DOHH2 (cell line): ENCODE measurements around the gene ZNF354B.
"Not testable (repeated sequence)": the region's sequence is repeated elsewhere in the genome, so short reads cannot be mapped to it uniquely, and the experiment has no call there.

Source experiments
- CTCF ChIP-seq: fragments of 200-600 bp; sonication (generic); IDR thresholded peaks from one replicate; pipeline ENCODE4 v1.5.1; 2014; ENCODE audit warnings: antibody characterized with exemption, mild to moderate bottlenecking, low read depth, low read length; ENCODE audit not compliant: poor library complexity, severe bottlenecking
- EZH2phosphoT487 ChIP-seq: fragments of 200-600 bp; sonication (generic); IDR thresholded peaks from 2 replicates; pipeline ENCODE4 v1.6.1; 2017; ENCODE audit warnings: borderline replicate concordance, mild to moderate bottlenecking, antibody characterized with exemption, low read length, moderate library complexity, mixed read lengths

DNA sequence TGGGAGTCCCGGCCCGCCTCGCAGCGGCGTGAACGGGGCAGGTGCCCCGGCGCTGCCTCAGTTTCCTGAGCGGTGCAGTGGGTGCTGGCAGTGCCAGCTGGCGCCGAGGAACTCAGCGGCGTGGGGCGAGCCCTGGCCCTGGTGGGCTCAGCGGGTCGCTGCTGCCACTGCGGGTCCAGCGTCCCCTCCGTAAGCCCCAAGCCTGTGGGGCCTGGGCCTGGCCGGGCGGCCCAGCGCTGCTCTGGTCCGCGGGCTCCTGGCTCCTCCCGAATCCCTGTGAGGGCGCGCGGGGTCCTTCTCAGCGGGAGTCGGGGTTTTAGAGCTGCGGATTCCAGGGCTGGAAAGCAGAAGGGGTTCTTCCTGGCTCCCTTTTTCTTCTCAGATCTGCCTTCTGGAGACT is 862 bp downstream of the ZNF354B start:
- TF ChIP-seq CTCF, EZH2phosphoT487: not testable (repeated sequence)
